GM10248 (cell line): ENCODE data around the gene COMMD10.

Experiments
- CTCF ChIA-PET: fragments of 300-600 bp; sonication (Branson Sonifier 250); formaldehyde crosslinking; extraction: SDS; loops from one replicate; lab custom pipeline; 2021; ENCODE audit warnings: antibody characterized with exemption; lab: Yijun Ruan, JAX
- POLR2A ChIA-PET: fragments of 350-650 bp; sonication (Branson Sonifier 250); formaldehyde crosslinking; extraction: SDS; loops from one replicate; lab custom pipeline; 2020; ENCODE audit warnings: antibody characterized with exemption; lab: Yijun Ruan, JAX
- DNase-seq: peaks from one replicate; pipeline ENCODE4 v3.0.0; 2012; ENCODE audit errors: extremely low spot score
- CTCF ChIP-seq: IDR thresholded peaks from 2 replicates; pipeline ENCODE4 v1.5.1; 2012; ENCODE audit warnings: mild to moderate bottlenecking, low read depth; ENCODE audit errors: extremely low read depth, missing control alignments, control extremely low read depth

The COMMD10 gene

DNA sequence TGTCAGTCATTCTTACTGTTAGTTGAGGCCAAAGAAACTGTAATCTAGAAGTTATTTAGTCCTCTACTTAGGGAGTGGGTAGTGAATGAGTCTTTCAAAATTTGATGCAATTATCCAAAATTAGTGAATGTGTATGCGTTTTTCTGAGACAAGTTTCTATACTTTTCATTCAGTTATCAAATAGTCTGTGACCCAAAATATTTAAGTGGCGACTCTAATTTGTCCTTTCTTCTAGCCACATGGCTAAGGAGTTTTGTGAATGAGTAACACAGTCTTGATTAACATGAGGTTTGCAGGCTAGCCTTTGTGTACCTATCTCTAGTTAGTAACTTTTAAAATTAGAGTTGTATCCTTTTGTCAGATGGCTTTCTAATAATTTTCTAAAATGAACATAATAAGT, 45.6 kb downstream of the COMMD10 start:
- no peak for DNase-seq
- TF ChIP-seq CTCF: no peak
- CTCF ChIA-PET: no interaction called here
- POLR2A ChIA-PET: no interaction called here

DNA sequence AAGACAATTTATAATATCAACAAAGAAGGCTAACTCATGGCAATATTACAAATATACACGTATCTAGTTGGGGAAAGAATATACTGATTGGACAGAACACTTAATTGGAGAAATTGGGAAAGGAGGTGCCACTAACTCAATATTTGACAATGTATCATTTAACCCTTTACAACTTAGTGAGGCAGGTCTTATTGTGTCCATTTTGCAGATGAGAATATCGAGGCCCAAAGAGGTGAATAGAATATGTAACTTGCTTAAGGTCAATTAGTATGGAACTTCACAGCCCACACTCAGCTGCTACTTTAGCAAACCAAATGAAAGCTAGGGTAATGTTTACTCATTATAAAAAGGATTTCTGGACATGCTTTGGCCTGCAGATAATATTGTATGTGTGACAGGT, 46.2 kb downstream of the COMMD10 start:
- no peak for TF ChIP-seq CTCF
- ChIA-PET POLR2A (no interaction called here), CTCF (no interaction called here)
- DNase-seq: no peak

- ChIA-PET POLR2A (no interaction called here), CTCF (no interaction called here)
- TF ChIP-seq CTCF: no peak
- no peak for DNase-seq
Observed at GRCh38 chr5:116133281-116133680, 48.5 kb downstream of the COMMD10 start.

GRCh38 chr5:116135344-116135743, 50.5 kb downstream of the COMMD10 start:
- POLR2A ChIA-PET: no interaction called here
- no peak for TF ChIP-seq CTCF
- CTCF ChIA-PET: interaction anchor here (1.6 kb wide), 1 partner anchor 223 kb away, joined by 4 read pairs; no protein-coding TSS in a partner anchor
- DNase-seq: peak; percentile 46

- DNase-seq: peak; percentile 22
- ChIA-PET CTCF (interaction anchor here (0.6 to 2.8 kb wide), 13 partner anchors 48 to 511 kb away, joined by 3 to 19 read pairs (median 3); partner anchors contain the start of gene SEMA6A), POLR2A (no interaction called here)
- TF ChIP-seq CTCF: peak; percentile 55
Observed at GRCh38 chr5:116137544-116138378, 52.9 kb downstream of the COMMD10 start.

GRCh38 chr5:116142495-116142894, 57.7 kb downstream of the COMMD10 start:
- no peak for DNase-seq
- ChIA-PET POLR2A (no interaction called here), CTCF (no interaction called here)
- TF ChIP-seq CTCF: no peak
